HFF-Myc (cell line): Measurements from ENCODE around the gene BZW2.
A peak's percentile ranks its signal among the peaks of the same experiment; 100 is the strongest.

Experiments
- DNase-seq: peaks from one replicate; pipeline ENCODE4 v3.0.0-alpha.2; 2011; ENCODE audit warnings: low read depth; ENCODE audit errors: extremely low read depth
- H3K4me3 ChIP-seq: replicated peaks from 2 replicates; pipeline ENCODE4 v1.5.1; 2011; ENCODE audit warnings: low read depth, mild to moderate bottlenecking, control low read depth, low read length
- CTCF ChIP-seq: IDR thresholded peaks from 2 replicates; pipeline ENCODE4 v1.5.1; 2012; ENCODE audit warnings: mild to moderate bottlenecking, low read depth, low read length, control low read depth; ENCODE audit errors: missing control alignments

The BZW2 gene

GRCh38 chr7:16742547-16742946 is 96.6 kb downstream of the BZW2 start:
- DNase-seq = no peak
- H3K4me3 ChIP-seq = no peak overlapping the region
- TF ChIP-seq CTCF = no peak

DNA sequence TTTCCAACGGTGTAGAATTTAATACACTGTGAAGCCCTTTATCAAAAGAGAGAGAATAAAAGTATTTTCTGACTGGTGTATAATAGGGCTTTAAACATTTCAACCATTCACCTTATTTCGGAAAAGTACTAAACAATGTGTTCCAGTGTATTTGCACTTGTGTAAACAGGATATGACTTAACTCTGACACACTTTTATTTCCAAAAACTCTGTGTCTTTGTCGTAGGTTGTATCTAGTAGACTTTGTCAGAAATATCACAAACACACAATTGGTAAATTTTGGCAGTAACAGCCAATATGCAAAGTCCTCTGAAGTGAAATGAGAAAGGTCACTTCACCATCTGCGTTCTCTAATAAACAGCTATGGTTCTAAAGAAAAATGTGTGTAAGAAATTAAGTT is 97.3 kb downstream of the BZW2 start:
- DNase-seq = peak; percentile 62
- H3K4me3 ChIP-seq = no peak overlapping the region
- no peak for TF ChIP-seq CTCF

DNA sequence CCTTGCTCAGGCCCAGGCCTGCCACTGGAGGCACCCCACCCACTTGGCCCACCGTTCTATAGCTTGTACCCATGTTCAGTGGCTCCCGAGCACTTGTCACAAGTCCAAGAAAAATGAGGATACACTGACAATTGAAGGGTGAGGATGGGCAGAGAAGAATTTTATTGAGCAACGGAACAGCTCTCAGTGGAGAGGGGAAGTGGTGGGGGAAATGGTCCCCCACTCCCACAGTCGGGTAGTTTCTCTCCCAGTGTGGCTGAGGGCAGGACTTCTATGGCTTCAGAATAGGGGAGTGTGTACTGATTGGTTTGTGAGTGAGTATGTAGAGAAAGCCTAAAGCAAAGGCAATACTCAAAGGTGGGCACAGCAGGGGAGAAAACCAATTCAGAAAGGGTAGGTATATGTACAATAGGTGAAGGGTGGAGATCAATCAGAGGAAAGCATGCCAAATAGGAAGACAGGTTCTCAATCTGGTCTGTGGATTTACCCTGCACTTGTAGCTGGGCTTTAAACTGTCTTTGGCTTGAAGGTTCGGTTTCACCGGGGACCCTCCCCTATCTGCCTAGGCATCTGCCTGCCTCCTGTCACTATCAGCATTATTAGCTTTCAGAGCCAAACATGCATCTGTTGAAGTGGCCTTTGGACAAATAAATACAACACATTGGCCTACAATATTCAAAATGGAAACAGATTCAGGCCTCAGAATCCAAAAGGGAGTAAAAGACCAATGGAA is 98.7 kb downstream of the BZW2 start:
- TF ChIP-seq CTCF = no peak
- no peak overlapping the region for H3K4me3 ChIP-seq
- DNase-seq = no peak

GRCh38 chr7:16745645-16746044 is 99.7 kb downstream of the BZW2 start:
- TF ChIP-seq CTCF = no peak
- H3K4me3 ChIP-seq = no peak overlapping the region

DNA sequence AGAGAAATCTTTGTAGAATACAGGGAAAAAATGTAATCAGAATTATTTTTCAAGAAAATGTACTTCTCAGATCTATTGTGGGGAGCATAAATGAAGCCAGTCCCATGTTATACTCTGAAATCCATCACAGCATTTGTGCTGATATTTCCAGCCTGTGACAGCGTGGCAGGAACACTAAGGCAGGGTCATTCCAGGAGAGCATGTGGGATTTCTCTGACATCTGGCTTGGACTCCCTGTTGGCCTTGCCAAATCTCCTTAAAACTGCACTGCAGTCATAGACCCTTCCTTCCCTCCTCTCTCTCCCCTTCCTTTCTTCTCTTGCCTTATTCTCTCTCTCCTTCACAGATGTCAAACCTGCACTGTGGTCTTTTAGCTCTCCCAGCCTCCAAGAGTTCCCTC is 101.1 kb downstream of the BZW2 start:
- no peak overlapping the region for H3K4me3 ChIP-seq
- no peak for TF ChIP-seq CTCF
- DNase-seq = no peak

More at GRCh38 chr7:16745645-16746044, 99.7 kb downstream of the BZW2 start:
- DNase-seq = no peak

- no peak for TF ChIP-seq CTCF
- peak within 1 kb of the TSS; percentile 79 for H3K4me3 ChIP-seq
- no peak for DNase-seq
Measured at GRCh38 chr7:16753102-16753931, 107.3 kb downstream of the BZW2 start, which contains the start of gene TSPAN13. Gene TSPAN13 (plus strand): TSS chr7:16753755. CDS start chr7:16753968, 213 bp downstream.
